Glutamatergic neuron (in vitro differentiated cells): Measurements from ENCODE around the gene CHRNG. TPM values are rescaled to one million over a fixed set of nuclear protein-coding genes. Genes with fewer than 3 reads are reported as not detected.

ENCODE experiments used
- DNase-seq: peaks from one replicate; pipeline ENCODE4 v3.0.0; 2022
- H3K27ac Mint-ChIP-seq: one replicate; pipeline ENCODE4 v1.8.0; 2020; ENCODE audit warnings: mild to moderate bottlenecking, mixed read lengths, inconsistent platforms; ENCODE audit not compliant: unreplicated experiment
- H3K27me3 Mint-ChIP-seq: one replicate; pipeline ENCODE4 v1.8.0; 2020; ENCODE audit warnings: mild to moderate bottlenecking, moderate library complexity, mixed read lengths, inconsistent platforms; ENCODE audit not compliant: unreplicated experiment
- H3K36me3 Mint-ChIP-seq: one replicate; pipeline ENCODE4 v1.8.0; 2020; ENCODE audit warnings: mild to moderate bottlenecking, mixed read lengths, inconsistent platforms; ENCODE audit not compliant: unreplicated experiment
- H3K4me1 Mint-ChIP-seq: one replicate; pipeline ENCODE4 v1.8.0; 2020; ENCODE audit warnings: mild to moderate bottlenecking, low read depth, mixed read lengths, inconsistent platforms; ENCODE audit not compliant: unreplicated experiment
- H3K4me3 Mint-ChIP-seq: one replicate; pipeline ENCODE4 v1.8.0; 2020; ENCODE audit warnings: mild to moderate bottlenecking, mixed read lengths, inconsistent platforms; ENCODE audit not compliant: unreplicated experiment
- H3K9me3 Mint-ChIP-seq: one replicate; pipeline ENCODE4 v1.8.0; 2020; ENCODE audit warnings: mild to moderate bottlenecking, moderate library complexity, mixed read lengths, inconsistent platforms; ENCODE audit not compliant: unreplicated experiment
- CTCF ChIP-seq: fragments of 200-600 bp; sonication (generic); IDR thresholded peaks from one replicate; pipeline ENCODE4 v1.5.0; 2021; ENCODE audit not compliant: partially characterized antibody, unreplicated experiment
- total RNA-seq: library from RNA; stranded (reverse); fragmentation: NEBNext Ultra II Directional; extraction: Animal tissue kit (Norgen Biotek cat#: 25700); gene quantifications from one replicate; pipeline ENCODE4 v1.2.1, GENCODE V29; 2021; ENCODE audit not compliant: unreplicated experiment

CHRNG gene
- total RNA-seq, 1 donor from 2014 or later, result 3.5 TPM

DNA sequence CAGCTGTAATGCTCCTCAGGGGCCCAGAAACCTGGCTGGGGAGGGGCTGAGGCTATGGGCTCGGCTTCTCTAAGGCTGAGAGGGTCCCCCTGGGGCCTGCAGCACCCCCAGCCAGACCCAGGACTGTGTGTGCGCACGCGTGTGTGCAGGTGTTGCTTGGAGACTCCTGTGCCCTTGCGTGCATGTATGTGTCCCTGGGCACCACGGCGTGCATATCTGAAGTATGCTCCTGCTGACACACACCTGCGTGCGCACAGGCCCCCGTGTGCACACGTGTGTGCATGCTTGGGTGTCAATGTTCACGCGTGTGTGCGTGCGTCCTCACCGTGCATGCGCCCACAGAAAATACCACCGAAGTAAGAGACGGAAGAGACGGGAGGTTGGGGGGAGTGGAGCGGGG, 37.0 kb upstream of the CHRNG start:
- peaks cover 13% of the 10 kb centered on the region for H3K4me1 Mint-ChIP-seq

DNA sequence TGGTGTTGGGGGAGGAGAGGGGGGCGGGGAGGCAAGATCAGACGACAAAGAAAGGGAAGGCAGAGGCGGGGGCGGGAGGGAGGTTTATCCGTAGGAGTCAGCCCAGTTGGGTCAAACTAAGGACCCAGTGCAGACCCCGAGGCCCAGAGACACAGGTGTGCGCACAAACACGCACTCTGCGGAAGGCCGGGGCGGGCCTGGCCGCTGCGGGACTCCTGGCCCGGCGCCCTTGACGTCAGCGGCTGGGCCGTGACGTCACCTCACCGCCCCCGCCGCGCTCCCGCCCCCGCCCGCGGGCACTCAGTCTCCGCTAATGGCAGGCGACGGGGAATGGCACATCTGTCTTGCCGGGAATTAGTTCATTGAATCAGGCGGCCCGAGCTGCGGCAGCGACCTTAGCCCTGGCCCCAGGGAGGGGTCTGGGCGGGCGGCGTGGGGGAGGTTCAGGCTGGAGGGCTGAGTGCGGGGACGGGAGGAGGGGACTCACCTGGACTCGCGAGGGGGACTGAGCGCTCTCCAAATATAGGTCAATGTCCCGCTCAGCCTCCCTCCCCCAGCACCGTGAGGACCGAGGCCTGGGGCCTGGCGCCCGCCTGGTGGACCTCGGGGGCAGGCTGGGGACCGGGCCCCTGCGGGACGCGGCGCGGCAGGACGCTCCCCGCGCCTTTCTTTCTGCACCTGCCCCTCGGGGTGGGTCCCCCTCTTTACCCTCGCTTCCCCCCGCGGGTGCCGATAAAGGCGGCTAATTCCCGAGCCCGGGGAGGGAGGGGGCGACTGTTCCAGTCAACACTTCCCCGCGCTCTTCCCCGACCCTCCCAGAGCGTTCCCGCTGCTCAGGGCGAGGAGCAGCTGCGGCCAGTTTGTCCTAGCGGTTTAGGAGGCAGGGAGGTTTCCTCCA, 36.3 kb upstream of the CHRNG start:
- DNase-seq, result peak; percentile 84
- no peak for TF ChIP-seq CTCF
- H3K27me3 Mint-ChIP-seq, result peaks cover 15% of the 10 kb centered on the region
- peaks cover 3% of the 10 kb centered on the region for H3K36me3 Mint-ChIP-seq
- H3K9me3 Mint-ChIP-seq, result peaks cover 7% of the 10 kb centered on the region
- peak overlapping the region; percentile 34 for H3K4me3 Mint-ChIP-seq
- no peak overlapping the region for H3K27ac Mint-ChIP-seq
- peaks cover 13% of the 10 kb centered on the region for H3K4me1 Mint-ChIP-seq

More for the DNA sequence above, 37.0 kb upstream of the CHRNG start:
- Mint-ChIP-seq H3K4me3 (peak overlapping the region; percentile 79), H3K27me3 (peaks cover 15% of the 10 kb centered on the region), H3K36me3 (peaks cover 3% of the 10 kb centered on the region), H3K9me3 (peaks cover 7% of the 10 kb centered on the region), H3K27ac (peak overlapping the region; percentile 59)
- no peak for TF ChIP-seq CTCF
- no peak for DNase-seq

- no peak for TF ChIP-seq CTCF
- Mint-ChIP-seq H3K27me3 (peaks cover 11% of the 10 kb centered on the region), H3K27ac (peak overlapping the region; percentile 22), H3K4me1 (peaks cover 13% of the 10 kb centered on the region), H3K36me3 (no peaks in the 10 kb centered on the region), H3K9me3 (peaks cover 7% of the 10 kb centered on the region), H3K4me3 (peak overlapping the region; percentile 34)
- DNase-seq, result no peak
Measured at GRCh38 chr2:232503809-232504323, 35.6 kb upstream of the CHRNG start.

- H3K27ac Mint-ChIP-seq, result peak overlapping the region; percentile 46
- TF ChIP-seq CTCF, result no peak
- H3K4me1 Mint-ChIP-seq, result peaks cover 13% of the 10 kb centered on the region
- peaks cover 7% of the 10 kb centered on the region for H3K9me3 Mint-ChIP-seq
- H3K27me3 Mint-ChIP-seq, result peaks cover 11% of the 10 kb centered on the region
- peak overlapping the region; percentile 60 for H3K4me3 Mint-ChIP-seq
- no peak for DNase-seq
- H3K36me3 Mint-ChIP-seq, result no peaks in the 10 kb centered on the region
Measured at GRCh38 chr2:232504438-232504837, 35.1 kb upstream of the CHRNG start.

GRCh38 chr2:232505856-232506255, 33.6 kb upstream of the CHRNG start:
- Mint-ChIP-seq H3K27ac (no peak overlapping the region), H3K4me1 (peaks cover 13% of the 10 kb centered on the region), H3K4me3 (no peak overlapping the region), H3K27me3 (peaks cover 11% of the 10 kb centered on the region), H3K36me3 (no peaks in the 10 kb centered on the region), H3K9me3 (peaks cover 6% of the 10 kb centered on the region)
- DNase-seq, result peak; percentile 56
- no peak for TF ChIP-seq CTCF
